Adrenal gland (tissue), 12 donors: Measurements from ENCODE around the gene SMIM5. TPM values are rescaled to one million over a fixed set of nuclear protein-coding genes. Genes with fewer than 3 reads are reported as not detected.

ENCODE experiments used
- DNase-seq, 7 donors: peaks; one replicate each; pipeline ENCODE4 v3.0.0-alpha.2; 2019 to 2020
- H3K27ac ChIP-seq, 5 donors: fragments of 200-600 bp; sonication (generic) in 4 of 5; 1 replicate in 3 of 5; 2 replicates in 2 of 5; pipeline versions ENCODE4 v1.5.1 to v1.8.0; 2016 to 2020; ENCODE audit warnings: mild to moderate bottlenecking in 1 of 5
- H3K27me3 ChIP-seq: fragments of 200-600 bp; 2 replicates; pipeline ENCODE4 v1.8.0; 2021
- H3K36me3 ChIP-seq, 2 donors: fragments of 200-600 bp; replicated peaks in 1 of 2; 1 replicate in 1 of 2; 2 replicates in 1 of 2; pipeline versions ENCODE4 v1.5.1 to v1.8.0; 2018 to 2022
- H3K4me1 ChIP-seq, 2 donors: fragments of 200-600 bp; replicated peaks in 1 of 2; 1 replicate in 1 of 2; 2 replicates in 1 of 2; pipeline versions ENCODE4 v1.5.1 to v1.8.0; 2018 to 2021
- H3K4me3 ChIP-seq, 4 donors: fragments of 200-600 bp; sonication (generic) in 3 of 4; one replicate each; pipeline ENCODE4 v1.5.1; 2016 to 2018
- H3K9me3 ChIP-seq, 3 donors: fragments of 200-600 bp; sonication (generic) in 1 of 3; replicated peaks in 1 of 3; 1 replicate in 2 of 3; 2 replicates in 1 of 3; pipeline versions ENCODE4 v1.5.1 to v1.8.0; 2016 to 2021
- CTCF ChIP-seq, 6 experiments: fragments of 450-650 bp in 4 of 6; fragments of 200-600 bp in 2 of 6; sonication (generic) in 1 of 6; IDR thresholded peaks; 1 replicate in 5 of 6; 2 replicates in 1 of 6; pipeline versions ENCODE4 v1.5.1 to v1.8.0; 2016 to 2021; ENCODE audit warnings: antibody characterized with exemption in 6 of 6, mild to moderate bottlenecking in 2 of 6, moderate library complexity in 1 of 6
- POLR2A ChIP-seq, 2 donors: fragments of 450-650 bp; IDR thresholded peaks; one replicate each; pipeline ENCODE4 v1.6.1; 2017; ENCODE audit warnings: antibody characterized with exemption in 2 of 2, mild to moderate bottlenecking in 2 of 2, moderate library complexity in 1 of 2
- WGBS, 4 donors: extraction: QIAGEN DNeasy Blood & Tissue Kit in 2 of 4; methylation state at CpG; one replicate each; pipeline versions ENCODE4 v1.1.5 to v1.1.7; 2013 to 2017; 5-methylcytosine and 5-hydroxymethylcytosine counted together
- intact Hi-C, 2 donors: fragments of 100-400 bp; cut with DNase I; formaldehyde crosslinking; loops; one replicate each; pipeline versions ENCODE4 v1.14.1 to v1.15.0; 2022 to 2023
- polyA plus RNA-seq, 3 donors: library from polyadenylated mRNA; stranded (reverse); fragments of 200-250 nt in 2 of 3; fragments of 350-450 nt in 1 of 3; fragmentation: Illumina TruSeq in 1 of 3; extraction: RNeasy Lipid Tissue Mini Kit (QIAGEN cat#74804) in 1 of 3; gene quantifications; one replicate each; pipeline ENCODE4 v1.2.3, GENCODE V29; 2013 to 2014
- total RNA-seq, 9 donors: library from RNA; depleted of rRNA in 4 of 9; stranded (reverse); fragments of >200 nt in 4 of 9; fragments of 120-200 nt in 1 of 9; fragmentation: NEBNext Ultra II Directional in 1 of 9; extraction: Animal tissue kit (Norgen Biotek cat#: 25700) in 1 of 9; gene quantifications; one replicate each; pipeline versions ENCODE4 v1.1.0 to v1.2.4, GENCODE V29; 2013 to 2023
- donor health status: healthy with polysubstance abuse.
- donor health status: Bipolar disorder and iron deficiency.
- donor health status: DM: yes; HTN: yes; CAD: no.
- donor health status: DM: no; HTN: no; CAD: no.
- donor health status: DM: no; HTN: no; CAD: no.
- donor health status: DM: yes; HTN: yes; CAD: no.

SMIM5 gene
- total and polyA plus RNA-seq, 12 donors: 0.13 to 2.6 (median 0.77) TPM; not detected in 4

GRCh38 chr17:75605790-75606189 is 27.4 kb upstream of the SMIM5 start:
- H3K4me3 ChIP-seq: no peak overlapping the region
- no peak for DNase-seq
- no peaks in the 10 kb centered on the region for H3K36me3 ChIP-seq
- H3K27ac ChIP-seq: no peak overlapping the region
- intact Hi-C loops: no loop called here
- H3K9me3 ChIP-seq: no peaks in the 10 kb centered on the region
- no peaks in the 10 kb centered on the region for H3K4me1 ChIP-seq
- no peak for TF ChIP-seq POLR2A (IDR thresholded peaks at IDR 0.05)
- TF ChIP-seq CTCF (IDR thresholded peaks at IDR 0.05): no peak
- WGBS, 4 donors: 80 to 89% (median 85%) methylated on average over 4 to 16 of the region's 16 CpGs
- no peaks in the 10 kb centered on the region for H3K27me3 ChIP-seq

- Histone ChIP-seq H3K27ac (no peak overlapping the region), H3K4me1 (no peaks in the 10 kb centered on the region), H3K9me3 (no peaks in the 10 kb centered on the region), H3K36me3 (no peaks in the 10 kb centered on the region), H3K4me3 (no peak overlapping the region), H3K27me3 (no peaks in the 10 kb centered on the region)
- DNase-seq: no peak
- WGBS, 4 donors: 78 to 91% (median 81%) methylated on average over 5 of the region's 5 CpGs
- intact Hi-C loops: no loop called here
- TF ChIP-seq POLR2A (IDR thresholded peaks at IDR 0.05) (no peak), CTCF (IDR thresholded peaks at IDR 0.05) (no peak)
These were observed 26.1 kb upstream of the SMIM5 start for GRCh38 chr17:75607086-75607485.

GRCh38 chr17:75610103-75610984 is 22.9 kb upstream of the SMIM5 start:
- WGBS, 4 donors: 86 to 92% (median 89%) methylated on average over 16 to 25 of the region's 25 CpGs
- no peaks in the 10 kb centered on the region for H3K27me3 ChIP-seq
- peaks cover 0 to 4% of the 10 kb centered on the region in 2 donors for H3K36me3 ChIP-seq
- no peak for DNase-seq
- H3K9me3 ChIP-seq: no peaks in the 10 kb centered on the region
- H3K27ac ChIP-seq: no peak overlapping the region
- TF ChIP-seq POLR2A (IDR thresholded peaks at IDR 0.05): no peak
- TF ChIP-seq CTCF (IDR thresholded peaks at IDR 0.05): no peak
- intact Hi-C loops: no loop called here
- no peaks in the 10 kb centered on the region for H3K4me1 ChIP-seq
- no peak overlapping the region for H3K4me3 ChIP-seq

- DNase-seq: no peak
- 83 to 93% (median 89%) methylated on average over 20 of the region's 20 CpGs for WGBS, 4 donors
- no peak overlapping the region for H3K4me3 ChIP-seq
- peaks cover 0 to 13% of the 10 kb centered on the region in 2 donors for H3K36me3 ChIP-seq
- intact Hi-C loops: no loop called here
- H3K4me1 ChIP-seq: no peaks in the 10 kb centered on the region
- H3K9me3 ChIP-seq: no peaks in the 10 kb centered on the region
- TF ChIP-seq POLR2A (IDR thresholded peaks at IDR 0.05) (no peak), CTCF (IDR thresholded peaks at IDR 0.05) (no peak)
- H3K27me3 ChIP-seq: no peaks in the 10 kb centered on the region
- no peak overlapping the region for H3K27ac ChIP-seq
These were observed 21.3 kb upstream of the SMIM5 start for GRCh38 chr17:75611851-75612429.
